ENCODE measurements around the gene DCTD.

DNA sequence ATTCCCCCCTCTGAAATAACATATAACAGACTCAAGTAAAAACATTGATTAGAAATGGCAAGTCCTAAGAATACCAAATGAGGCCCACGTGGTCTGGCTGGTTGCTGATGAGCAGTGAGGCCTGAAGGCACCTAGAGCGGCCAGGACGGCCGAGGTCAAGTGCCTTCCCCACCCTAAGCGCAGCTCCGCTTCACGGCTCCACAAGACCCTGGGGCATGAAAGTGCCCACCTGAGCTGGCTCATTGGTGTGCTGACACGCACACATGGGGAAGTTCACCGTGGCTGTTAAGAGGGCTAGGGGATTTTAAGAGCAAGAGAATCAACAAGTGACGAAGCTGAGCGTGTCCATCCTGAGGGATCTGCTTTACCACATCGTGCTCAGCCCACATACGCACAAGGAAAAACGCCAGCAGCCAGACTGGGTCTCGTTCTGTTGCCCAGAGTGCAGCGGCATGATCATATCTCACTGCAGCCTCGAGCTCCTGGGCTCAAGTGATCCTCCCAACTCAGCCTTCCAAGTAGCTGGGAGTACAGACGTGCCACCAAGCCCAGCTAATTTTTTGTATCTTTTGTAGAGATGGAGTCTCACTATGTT, 22.4 kb downstream of the DCTD start:
- TF ChIP-seq, protein P1, sequence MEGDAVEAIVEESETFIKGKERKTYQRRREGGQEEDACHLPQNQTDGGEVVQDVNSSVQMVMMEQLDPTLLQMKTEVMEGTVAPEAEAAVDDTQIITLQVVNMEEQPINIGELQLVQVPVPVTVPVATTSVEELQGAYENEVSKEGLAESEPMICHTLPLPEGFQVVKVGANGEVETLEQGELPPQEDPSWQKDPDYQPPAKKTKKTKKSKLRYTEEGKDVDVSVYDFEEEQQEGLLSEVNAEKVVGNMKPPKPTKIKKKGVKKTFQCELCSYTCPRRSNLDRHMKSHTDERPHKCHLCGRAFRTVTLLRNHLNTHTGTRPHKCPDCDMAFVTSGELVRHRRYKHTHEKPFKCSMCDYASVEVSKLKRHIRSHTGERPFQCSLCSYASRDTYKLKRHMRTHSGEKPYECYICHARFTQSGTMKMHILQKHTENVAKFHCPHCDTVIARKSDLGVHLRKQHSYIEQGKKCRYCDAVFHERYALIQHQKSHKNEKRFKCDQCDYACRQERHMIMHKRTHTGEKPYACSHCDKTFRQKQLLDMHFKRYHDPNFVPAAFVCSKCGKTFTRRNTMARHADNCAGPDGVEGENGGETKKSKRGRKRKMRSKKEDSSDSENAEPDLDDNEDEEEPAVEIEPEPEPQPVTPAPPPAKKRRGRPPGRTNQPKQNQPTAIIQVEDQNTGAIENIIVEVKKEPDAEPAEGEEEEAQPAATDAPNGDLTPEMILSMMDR (IDR thresholded peaks at IDR 0.05) = no peak
- TF ChIP-seq POLR2A (IDR thresholded peaks at IDR 0.05) = peak in 1 of 2 donors; percentile 32
